GM18499 (cell line): ENCODE results near the gene NETO1.

Experiments
- ATAC-seq: cut with Tn5 transposase; IDR thresholded peaks from one replicate; pipeline ENCODE4 v1.9.1; 2021; ENCODE audit warnings: moderate number of reproducible peaks; ENCODE audit not compliant: insufficient read depth, unreplicated experiment

The NETO1 gene

GRCh38 chr18:72742002-72742401 is 125.8 kb downstream of the NETO1 start:
- ATAC-seq: no peak

DNA sequence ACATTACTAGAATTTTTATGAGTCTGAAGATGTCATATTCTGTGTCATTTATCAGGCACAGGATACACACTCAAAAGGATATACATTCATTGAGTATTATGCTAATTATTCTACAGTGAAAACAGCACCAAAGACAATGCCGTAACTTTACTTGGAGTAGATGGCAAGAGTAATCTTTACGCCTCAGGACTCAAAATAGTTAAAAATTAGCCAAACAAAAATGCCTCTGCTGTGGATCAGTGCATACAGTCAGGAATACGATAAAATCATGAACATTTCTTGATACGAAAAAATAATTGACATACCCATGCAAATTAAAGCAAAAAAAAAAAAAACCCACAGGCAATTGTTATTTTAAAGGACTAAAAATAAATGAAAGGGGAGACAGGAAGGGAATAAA is 129.7 kb downstream of the NETO1 start:
- no peak for ATAC-seq

DNA sequence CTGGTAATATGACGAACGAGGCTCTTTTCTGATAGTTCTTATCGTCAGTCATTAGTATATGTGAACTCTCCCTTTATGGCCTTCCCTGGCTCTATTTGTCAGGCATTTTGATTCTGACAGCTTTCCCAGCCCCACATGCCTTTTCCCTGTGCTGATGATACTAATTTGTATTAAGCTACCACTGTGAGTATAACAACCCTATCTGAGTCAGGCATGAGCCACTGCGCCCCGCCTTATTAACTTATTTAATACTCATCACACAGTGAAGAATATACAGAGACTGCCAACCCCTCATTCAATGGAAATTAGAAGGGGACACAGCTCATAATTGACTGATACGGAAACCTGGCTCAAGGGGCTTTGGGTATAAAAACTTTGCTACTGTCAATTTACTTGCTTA is 140.0 kb downstream of the NETO1 start:
- no peak for ATAC-seq

DNA sequence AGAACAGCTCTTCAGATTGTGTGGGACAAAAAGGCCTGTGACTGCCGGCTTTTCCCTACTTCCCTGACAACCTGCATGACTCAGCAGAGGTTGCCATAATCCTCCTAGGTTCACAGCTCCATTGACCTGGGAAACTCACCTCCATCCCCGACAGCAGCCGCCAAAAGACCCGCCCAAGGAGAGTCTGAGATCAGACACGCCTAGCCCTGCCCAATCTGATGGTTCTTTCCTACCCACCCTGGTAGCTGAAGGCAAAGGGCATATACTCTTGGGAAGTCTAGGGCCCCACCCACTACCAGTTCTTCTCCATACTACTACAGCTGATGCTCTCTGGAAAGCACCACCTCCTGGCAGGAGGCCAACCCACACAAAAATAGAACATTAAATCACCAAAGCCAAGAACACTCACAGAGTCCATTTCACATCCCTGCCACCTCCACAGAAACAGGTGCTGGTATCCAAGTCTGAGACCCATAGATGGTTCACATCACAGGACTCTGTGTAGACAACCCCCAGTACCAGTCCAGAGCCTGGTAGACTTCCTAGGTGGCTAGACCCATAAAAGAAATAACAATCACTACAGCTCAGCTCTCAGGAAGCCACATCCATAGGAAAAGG is 140.6 kb downstream of the NETO1 start:
- ATAC-seq: no peak

DNA sequence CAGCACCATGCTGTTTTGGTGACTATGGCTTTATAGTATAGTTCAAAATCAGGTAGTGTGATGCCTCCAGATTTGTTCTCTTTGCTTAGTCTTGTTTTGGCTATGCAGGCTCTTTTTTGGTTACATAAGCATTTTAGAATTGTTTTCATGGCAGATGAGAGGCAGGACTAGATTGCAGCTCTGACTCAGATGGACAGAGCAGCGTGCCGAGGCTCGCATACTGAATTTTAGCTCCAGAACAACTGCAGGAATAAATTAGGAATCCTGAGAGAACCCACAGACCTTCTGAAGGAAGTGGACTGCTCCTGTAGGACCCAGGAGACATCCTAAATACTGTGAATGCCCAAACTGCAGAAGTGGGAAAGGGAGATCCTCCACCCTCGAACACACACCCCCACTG is 141.6 kb downstream of the NETO1 start:
- no peak for ATAC-seq

DNA sequence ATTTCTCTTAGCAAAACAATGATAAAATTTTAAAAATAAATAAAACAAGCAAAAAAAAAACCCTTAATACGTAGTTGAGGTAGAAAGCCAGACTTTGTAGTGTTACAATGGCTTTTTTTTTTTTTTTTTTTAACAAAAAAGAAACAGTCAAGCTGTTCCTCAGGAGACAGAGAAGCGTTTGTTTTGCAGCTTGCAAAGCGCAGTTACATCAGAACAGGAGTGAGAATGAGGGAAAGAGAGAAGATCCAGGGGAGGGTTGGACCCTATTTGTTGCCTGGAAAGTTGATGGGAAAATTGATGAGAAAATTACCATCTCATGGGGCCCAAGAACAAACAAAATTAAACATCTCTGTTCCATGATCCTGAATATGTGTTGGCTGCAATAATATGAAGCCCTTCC is 146.5 kb downstream of the NETO1 start:
- ATAC-seq: no peak

DNA sequence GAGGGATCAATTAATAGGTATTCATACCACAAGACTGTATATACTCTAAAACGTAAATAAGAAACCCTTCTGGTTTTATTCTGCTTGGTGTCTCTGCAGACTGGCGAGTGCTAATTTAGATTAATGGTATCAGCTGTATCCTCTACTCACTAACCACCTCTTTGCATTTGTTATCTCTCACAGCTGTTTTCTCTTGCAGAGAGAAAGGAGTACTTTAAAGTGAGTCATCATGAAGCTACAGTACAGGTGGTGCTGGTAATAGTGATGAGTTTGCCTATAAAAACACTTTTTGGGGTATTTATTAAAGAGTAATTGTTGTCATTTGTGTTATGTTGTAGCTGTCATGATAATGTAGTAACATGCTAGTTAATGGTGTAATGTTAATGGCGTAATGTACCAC is 147.7 kb downstream of the NETO1 start:
- ATAC-seq: no peak

GRCh38 chr18:72704202-72704601 is 163.6 kb downstream of the NETO1 start:
- no peak for ATAC-seq

GRCh38 chr18:72700961-72701710 is 166.7 kb downstream of the NETO1 start:
- ATAC-seq: no peak

DNA sequence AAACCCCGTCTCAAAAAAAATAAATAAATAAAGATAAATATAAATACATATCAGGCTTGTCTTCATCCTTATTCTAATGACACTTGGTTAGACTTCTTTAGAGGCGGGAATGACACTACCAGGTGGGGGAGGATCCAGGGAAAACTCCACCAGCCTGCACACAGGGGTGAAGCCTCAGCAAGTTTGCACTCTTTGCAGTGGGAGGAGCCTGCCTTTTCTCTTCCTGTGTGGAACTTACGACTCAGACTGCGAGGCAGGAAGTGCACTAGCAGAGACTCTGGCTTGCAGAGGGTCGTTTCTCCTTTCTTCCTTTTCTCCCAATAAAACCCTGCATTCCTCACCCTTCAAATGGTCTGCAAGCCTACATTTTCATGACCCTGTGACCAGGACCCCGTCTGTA is 170.1 kb downstream of the NETO1 start:
- ATAC-seq: no peak

GRCh38 chr18:72692595-72692994 is 175.2 kb downstream of the NETO1 start:
- ATAC-seq: no peak
